HG03575 (cell line): ENCODE data around the gene TMEM237.

Source experiments
- ATAC-seq: cut with Tn5 transposase; IDR thresholded peaks from one replicate; pipeline ENCODE4 v1.9.1; 2021; ENCODE audit not compliant: unreplicated experiment, insufficient number of reproducible peaks, low FRiP score; ENCODE audit errors: extremely low read depth

Gene TMEM237

DNA sequence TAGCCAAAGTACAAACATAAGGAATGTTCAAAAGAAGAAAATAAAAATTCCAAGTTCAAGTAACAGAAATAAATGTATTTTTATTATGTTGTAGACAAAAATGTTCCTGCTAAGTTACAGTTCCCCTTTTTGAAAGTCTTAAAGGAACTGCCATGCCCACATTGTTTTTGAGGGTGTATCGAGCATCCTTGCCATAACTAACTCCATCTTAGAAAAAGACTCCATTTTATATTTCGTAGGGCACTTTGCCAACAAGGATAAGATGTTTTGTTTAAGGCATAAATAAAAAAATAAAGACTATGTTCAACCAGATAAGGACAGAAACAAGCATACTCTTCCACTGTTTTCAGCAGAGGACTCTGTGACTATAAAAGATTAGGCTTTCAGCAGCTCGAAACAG is 67.3 kb downstream of the TMEM237 start:
- no peak for ATAC-seq

DNA sequence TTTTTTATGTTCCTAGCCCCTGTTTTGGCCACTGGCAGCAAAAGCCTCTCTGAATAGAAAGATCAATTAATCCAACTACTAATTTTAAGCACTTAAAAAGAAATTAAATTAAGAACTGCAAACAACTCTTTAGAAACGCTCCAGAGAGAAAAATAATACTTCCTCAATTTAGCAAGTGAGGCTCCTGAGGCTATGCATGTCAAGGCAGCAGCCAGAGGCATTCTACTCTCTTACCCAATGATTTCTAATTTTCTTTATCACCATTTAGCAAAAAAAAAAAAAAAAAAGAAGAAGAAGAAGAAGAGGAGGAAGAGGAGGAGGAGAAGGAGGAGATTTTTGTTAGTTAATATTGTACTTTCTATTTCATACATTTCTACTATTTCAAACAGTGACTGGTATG is 68.5 kb downstream of the TMEM237 start:
- ATAC-seq, result no peak

DNA sequence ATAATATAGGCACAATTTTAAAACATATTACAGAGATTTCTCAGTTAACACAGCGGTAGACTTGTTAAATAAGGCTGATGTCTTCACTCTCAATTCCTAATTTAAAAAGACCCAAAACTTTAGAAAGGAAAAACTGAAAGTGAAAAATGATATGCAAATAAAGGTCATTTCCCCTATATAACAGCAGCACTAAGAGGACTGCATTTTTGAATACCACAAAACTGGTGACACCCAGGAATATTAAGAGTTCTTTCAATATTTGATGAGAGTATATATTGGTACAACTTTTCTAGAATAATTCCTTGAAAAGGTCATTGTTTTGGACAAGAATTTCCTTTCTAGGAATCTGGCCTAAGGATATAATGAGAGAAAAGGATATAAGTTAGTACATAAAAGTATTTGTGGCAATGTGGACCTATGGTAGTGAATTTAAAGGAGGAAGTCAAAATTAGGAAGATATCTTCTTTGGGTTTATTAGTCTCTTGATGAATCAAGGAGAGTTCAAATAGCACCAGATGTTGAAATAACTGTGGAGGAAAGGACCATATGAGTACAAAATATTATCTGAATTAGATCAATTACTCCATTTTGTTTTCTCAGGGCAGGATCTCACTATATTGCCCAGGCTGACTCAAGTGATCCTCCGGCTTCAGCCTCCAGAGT is 70.3 kb downstream of the TMEM237 start:
- no peak for ATAC-seq
